SK-N-SH (cell line): ENCODE measurements around the gene RTN4RL1. TPM values are rescaled to one million over a fixed set of nuclear protein-coding genes. Genes with fewer than 3 reads are reported as not detected.

Source experiments
- CTCF ChIA-PET: fragments of 300-600, 350-600 bp; formaldehyde crosslinking; extraction: SDS; loops from one replicate; lab custom pipeline; 2021; lab: Yijun Ruan, JAX
- POLR2A ChIA-PET: fragments of 350-600 bp; sonication (Branson Sonifier 250); formaldehyde crosslinking; extraction: SDS; loops from one replicate; lab custom pipeline; 2020; ENCODE audit warnings: antibody characterized with exemption, inconsistent platforms; lab: Yijun Ruan, JAX
- DNase-seq: peaks from one replicate; pipeline ENCODE4 v3.0.0; 2012
- H2AFZ ChIP-seq: fragments of 200-600 bp; sonication (generic); 2 replicates; pipeline ENCODE4 v1.8.1; 2016; ENCODE audit warnings: antibody characterized with exemption, mild to moderate bottlenecking, low read depth
- H3F3A ChIP-seq: fragments of 200-600 bp; sonication (generic); replicated peaks from 2 replicates; pipeline ENCODE3; 2016; ENCODE audit warnings: antibody characterized with exemption, mild to moderate bottlenecking; ENCODE audit not compliant: insufficient read depth
- H3K27ac ChIP-seq, 2 experiments: fragments of 200-500 bp in 1 of 2; fragments of 200-600 bp in 1 of 2; sonication (Bioruptor generic) in 1 of 2; sonication (generic), shearing (Covaris generic) in 1 of 2; 2 replicates each; pipeline versions ENCODE4 v1.5.1 to v1.6.1; 2014 to 2016; ENCODE audit warnings: low read depth in 2 of 2, inconsistent platforms in 1 of 2, low read length in 1 of 2, mild to moderate bottlenecking in 1 of 2, mixed read lengths in 1 of 2
- H3K27me3 ChIP-seq: fragments of 200-600 bp; sonication (generic), shearing (Covaris generic); 2 replicates; pipeline ENCODE4 v1.6.1; 2016; ENCODE audit warnings: mixed run types; ENCODE audit not compliant: insufficient read depth
- H3K36me3 ChIP-seq, 2 experiments: fragments of 200-500 bp in 1 of 2; fragments of 200-600 bp in 1 of 2; sonication (Bioruptor generic) in 1 of 2; sonication (generic) in 1 of 2; replicated peaks in 1 of 2; 2 replicates each; pipeline versions ENCODE3 to v1.5.1; 2014 to 2016; ENCODE audit warnings: low read length in 1 of 2, mild to moderate bottlenecking in 1 of 2; ENCODE audit not compliant: insufficient read depth in 2 of 2, control insufficient read depth in 1 of 2
- H3K4me1 ChIP-seq, 2 experiments: fragments of 200-500 bp in 1 of 2; fragments of 200-600 bp in 1 of 2; sonication (Bioruptor generic) in 1 of 2; sonication (generic), shearing (Covaris generic) in 1 of 2; 2 replicates each; pipeline versions ENCODE4 v1.5.1 to v1.6.1; 2014 to 2016; ENCODE audit warnings: low read depth in 1 of 2, low read length in 1 of 2, mixed run types in 1 of 2; ENCODE audit not compliant: insufficient read depth in 2 of 2, control insufficient read depth in 1 of 2
- H3K4me2 ChIP-seq: fragments of 200-600 bp; sonication (generic), shearing (Covaris generic); 2 replicates; pipeline ENCODE4 v1.6.1; 2017; ENCODE audit warnings: mixed run types
- H3K4me3 ChIP-seq, 2 experiments: fragments of 200-500 bp in 1 of 2; fragments of 200-600 bp in 1 of 2; sonication (Bioruptor generic) in 1 of 2; sonication (generic), shearing (Covaris generic) in 1 of 2; 2 replicates each; pipeline versions ENCODE4 v1.5.1 to v1.8.1; 2014 to 2016; ENCODE audit warnings: low read depth in 2 of 2, inconsistent platforms in 1 of 2, low read length in 1 of 2, mild to moderate bottlenecking in 1 of 2, mixed read lengths in 1 of 2, moderate library complexity in 1 of 2
- H3K79me2 ChIP-seq: fragments of 200-600 bp; sonication (generic); 2 replicates; pipeline ENCODE4 v1.8.1; 2017; ENCODE audit warnings: mild to moderate bottlenecking; ENCODE audit not compliant: insufficient read depth
- H3K9ac ChIP-seq: fragments of 200-600 bp; sonication (generic); 2 replicates; pipeline ENCODE4 v1.6.1; 2017; ENCODE audit warnings: mixed run types
- H3K9me2 ChIP-seq: fragments of 200-600 bp; sonication (generic); 2 replicates; pipeline ENCODE4 v1.6.1; 2017; ENCODE audit warnings: mixed run types
- H3K9me3 ChIP-seq: fragments of 200-600 bp; sonication (generic); 2 replicates; pipeline ENCODE4 v1.6.1; 2017; ENCODE audit warnings: mixed run types, mild to moderate bottlenecking, moderate library complexity
- H4K20me1 ChIP-seq: fragments of 200-600 bp; sonication (generic); 2 replicates; pipeline ENCODE4 v1.6.1; 2017; ENCODE audit warnings: mild to moderate bottlenecking, mixed run types; ENCODE audit not compliant: insufficient read depth
- CHD2 ChIP-seq: fragments of 150-350 bp; IDR thresholded peaks from 2 replicates; pipeline ENCODE4 v1.6.1; 2018; ENCODE audit warnings: low read length; ENCODE audit not compliant: partially characterized antibody
- CTCF ChIP-seq: fragments of 200-600 bp; sonication (generic); IDR thresholded peaks from 2 replicates; pipeline ENCODE4 v1.6.1; 2017; ENCODE audit warnings: antibody characterized with exemption, mild to moderate bottlenecking, moderate library complexity
- EZH2phosphoT487 ChIP-seq: fragments of 200-600 bp; sonication (generic); IDR thresholded peaks from 2 replicates; pipeline ENCODE4 v1.6.1; 2017; ENCODE audit warnings: low read depth, mixed run types, mild to moderate bottlenecking, antibody characterized with exemption, moderate library complexity, borderline replicate concordance
- FOXM1 ChIP-seq: IDR thresholded peaks from 2 replicates; pipeline ENCODE4 v1.4.0; 2012; ENCODE audit warnings: low read depth, mild to moderate bottlenecking
- MEF2A ChIP-seq: IDR thresholded peaks from 2 replicates; pipeline ENCODE4 v1.4.0; 2012; ENCODE audit warnings: low read depth, borderline replicate concordance
- SMC3 ChIP-seq: IDR thresholded peaks from 2 replicates; pipeline ENCODE4 v1.6.1; 2012; ENCODE audit warnings: low read depth, low read length, improper control_type of control experiment
- TAF1 ChIP-seq: IDR thresholded peaks from 2 replicates; pipeline ENCODE4 v1.6.1; 2012; ENCODE audit warnings: low read depth, mild to moderate bottlenecking, low read length, moderate library complexity, borderline replicate concordance
- TCF12 ChIP-seq: IDR thresholded peaks from 2 replicates; pipeline ENCODE4 v1.4.0; 2012
- WGBS: methylation state at CpG from one replicate; pipeline ENCODE4 v1.1.6; 2017; ENCODE audit warnings: low lambda C conversion rate; 5-methylcytosine and 5-hydroxymethylcytosine counted together
- polyA plus RNA-seq, 3 experiments: library from polyadenylated mRNA; depleted of rRNA; stranded (reverse); fragments of >200 nt; gene quantifications; 2 replicates each; pipeline ENCODE4 v1.2.3, GENCODE V29; 2012
- TF ChIP-seq, protein P1 (sequence below): IDR thresholded peaks from 2 replicates; pipeline ENCODE4 v1.6.1; 2012; ENCODE audit warnings: mild to moderate bottlenecking, low read depth, low read length, moderate library complexity

The RTN4RL1 gene
- polyA plus RNA-seq, 1 of the 3 experiments (the other 2 are of a cell fraction), result 0.07 TPM

- TF ChIP-seq EZH2phosphoT487 (no peak), CHD2 (no peak), SMC3 (no peak), MEF2A (no peak)
- TF ChIP-seq, all 33 proteins: peak for 0
Measured at GRCh38 chr17:2037155-2037554, 12.0 kb upstream of the RTN4RL1 start (continued).

- no peaks in the 10 kb centered on the region for H3K9me2 ChIP-seq
- no peak overlapping the region for H3K4me3 ChIP-seq
- WGBS, result 96% methylated on average over 17 of the region's 29 CpGs
- TF ChIP-seq FOXM1 (no peak), CTCF (no peak), TAF1 (no peak), MEF2A (no peak), TCF12 (no peak), EZH2phosphoT487 (no peak)
- H3K27ac ChIP-seq, result no peak overlapping the region
- H3K27me3 ChIP-seq, result no peaks in the 10 kb centered on the region
- H3K4me2 ChIP-seq, result no peak overlapping the region
- H3K9ac ChIP-seq, result no peak overlapping the region
- no peaks in the 10 kb centered on the region for H3F3A ChIP-seq
- ChIA-PET POLR2A (no interaction called here), CTCF (no interaction called here)
- DNase-seq, result no peak
- H3K36me3 ChIP-seq, result peaks cover 0 to 21% of the 10 kb centered on the region in 2 experiments
- H3K79me2 ChIP-seq, result peaks cover 21% of the 10 kb centered on the region
- H4K20me1 ChIP-seq, result no peaks in the 10 kb centered on the region
- H2AFZ ChIP-seq, result no peak overlapping the region
- peaks cover 4 to 6% of the 10 kb centered on the region in 2 experiments; a peak in 2 of 4 replicates for H3K4me1 ChIP-seq
- no peaks in the 10 kb centered on the region for H3K9me3 ChIP-seq
Measured at GRCh38 chr17:2035541-2036488, 10.7 kb upstream of the RTN4RL1 start.

- Histone ChIP-seq H3K4me3 (no peak overlapping the region), H3K9me3 (no peaks in the 10 kb centered on the region), H3K79me2 (peaks cover 22% of the 10 kb centered on the region), H3F3A (no peaks in the 10 kb centered on the region), H4K20me1 (no peaks in the 10 kb centered on the region), H3K9ac (no peak overlapping the region), H3K27me3 (no peaks in the 10 kb centered on the region), H3K4me1 (peaks cover 5% of the 10 kb centered on the region in 2 experiments; a peak in 2 of 4 replicates), H3K27ac (no peak overlapping the region), H3K36me3 (peaks cover 0 to 21% of the 10 kb centered on the region in 2 experiments), H3K4me2 (no peak overlapping the region), H2AFZ (no peak overlapping the region), H3K9me2 (no peaks in the 10 kb centered on the region)
- no peak for DNase-seq
- ChIA-PET POLR2A (no interaction called here), CTCF (no interaction called here)
- 52% methylated on average over 8 of the region's 9 CpGs for WGBS
- TF ChIP-seq, protein P1, sequence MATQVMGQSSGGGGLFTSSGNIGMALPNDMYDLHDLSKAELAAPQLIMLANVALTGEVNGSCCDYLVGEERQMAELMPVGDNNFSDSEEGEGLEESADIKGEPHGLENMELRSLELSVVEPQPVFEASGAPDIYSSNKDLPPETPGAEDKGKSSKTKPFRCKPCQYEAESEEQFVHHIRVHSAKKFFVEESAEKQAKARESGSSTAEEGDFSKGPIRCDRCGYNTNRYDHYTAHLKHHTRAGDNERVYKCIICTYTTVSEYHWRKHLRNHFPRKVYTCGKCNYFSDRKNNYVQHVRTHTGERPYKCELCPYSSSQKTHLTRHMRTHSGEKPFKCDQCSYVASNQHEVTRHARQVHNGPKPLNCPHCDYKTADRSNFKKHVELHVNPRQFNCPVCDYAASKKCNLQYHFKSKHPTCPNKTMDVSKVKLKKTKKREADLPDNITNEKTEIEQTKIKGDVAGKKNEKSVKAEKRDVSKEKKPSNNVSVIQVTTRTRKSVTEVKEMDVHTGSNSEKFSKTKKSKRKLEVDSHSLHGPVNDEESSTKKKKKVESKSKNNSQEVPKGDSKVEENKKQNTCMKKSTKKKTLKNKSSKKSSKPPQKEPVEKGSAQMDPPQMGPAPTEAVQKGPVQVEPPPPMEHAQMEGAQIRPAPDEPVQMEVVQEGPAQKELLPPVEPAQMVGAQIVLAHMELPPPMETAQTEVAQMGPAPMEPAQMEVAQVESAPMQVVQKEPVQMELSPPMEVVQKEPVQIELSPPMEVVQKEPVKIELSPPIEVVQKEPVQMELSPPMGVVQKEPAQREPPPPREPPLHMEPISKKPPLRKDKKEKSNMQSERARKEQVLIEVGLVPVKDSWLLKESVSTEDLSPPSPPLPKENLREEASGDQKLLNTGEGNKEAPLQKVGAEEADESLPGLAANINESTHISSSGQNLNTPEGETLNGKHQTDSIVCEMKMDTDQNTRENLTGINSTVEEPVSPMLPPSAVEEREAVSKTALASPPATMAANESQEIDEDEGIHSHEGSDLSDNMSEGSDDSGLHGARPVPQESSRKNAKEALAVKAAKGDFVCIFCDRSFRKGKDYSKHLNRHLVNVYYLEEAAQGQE, result no peak
Measured at GRCh38 chr17:2034806-2035540, 9.8 kb upstream of the RTN4RL1 start.
